Stimulated activated CD4-positive, alpha-beta T cell treated with anti-CD3 and anti-CD28 coated beads, Interleukin-2, amount 100 ng/mL, for 4 hours (primary cell): ENCODE data around the gene PLD4.
"Not testable (repeated sequence)": the region's sequence is repeated elsewhere in the genome, so short reads cannot be mapped to it uniquely, and the experiment has no call there.

Experiments used
- DNase-seq: peaks from one replicate; pipeline ENCODE4 v3.0.0-alpha.2; 2020; ENCODE audit warnings: low read depth

Gene PLD4

GRCh38 chr14:104924421-104925213 is at the start of gene PLD4:
TSS of gene PLD4 (plus strand) at chr14:104924879. CDS start at chr14:104927141, 2,262 bp downstream.
- DNase-seq, result no peak

- DNase-seq, result no peak
These were observed 49.3 kb upstream of the PLD4 start for GRCh38 chr14:104875412-104875751.

GRCh38 chr14:104875811-104876210 is 48.9 kb upstream of the PLD4 start:
- DNase-seq, result no peak

GRCh38 chr14:104876251-104876699 is 48.4 kb upstream of the PLD4 start:
- DNase-seq, result no peak

GRCh38 chr14:104877066-104877805 is 47.4 kb upstream of the PLD4 start:
- DNase-seq, result no peak

GRCh38 chr14:104877806-104878550 is 46.7 kb upstream of the PLD4 start:
- DNase-seq, result no peak

- no peak for DNase-seq
These were observed 46.1 kb upstream of the PLD4 start for GRCh38 chr14:104878582-104878981.

GRCh38 chr14:104879201-104879982 is 45.3 kb upstream of the PLD4 start:
- no peak for DNase-seq

GRCh38 chr14:104879983-104880565 is 44.6 kb upstream of the PLD4 start:
- DNase-seq, result no peak

GRCh38 chr14:104880584-104881210 is 44.0 kb upstream of the PLD4 start:
- DNase-seq, result no peak

GRCh38 chr14:104881369-104881979 is 43.2 kb upstream of the PLD4 start:
- no peak for DNase-seq

- no peak for DNase-seq
These were observed 42.2 kb upstream of the PLD4 start for GRCh38 chr14:104882325-104882973.

- no peak for DNase-seq
These were observed 41.6 kb upstream of the PLD4 start for GRCh38 chr14:104882991-104883660.

GRCh38 chr14:104883681-104884361 is 40.9 kb upstream of the PLD4 start:
- DNase-seq, result no peak

- not testable (repeated sequence) for DNase-seq
These were observed 40.3 kb upstream of the PLD4 start for GRCh38 chr14:104884381-104884780.

- no peak for DNase-seq
These were observed 39.4 kb upstream of the PLD4 start for GRCh38 chr14:104885031-104885972.

GRCh38 chr14:104885973-104886689 is 38.5 kb upstream of the PLD4 start:
- DNase-seq, result no peak
